Hair follicular keratinocyte (primary cell): Measurements from ENCODE around the gene DOLPP1. TPM values are rescaled to one million over a fixed set of nuclear protein-coding genes. Genes with fewer than 3 reads are reported as not detected.

Source experiments
- total RNA-seq: library from RNA; depleted of rRNA; stranded (reverse); fragments of >200 nt; gene quantifications from 2 replicates; pipeline ENCODE4 v1.2.3, GENCODE V29; 2015

Gene DOLPP1, protein sequence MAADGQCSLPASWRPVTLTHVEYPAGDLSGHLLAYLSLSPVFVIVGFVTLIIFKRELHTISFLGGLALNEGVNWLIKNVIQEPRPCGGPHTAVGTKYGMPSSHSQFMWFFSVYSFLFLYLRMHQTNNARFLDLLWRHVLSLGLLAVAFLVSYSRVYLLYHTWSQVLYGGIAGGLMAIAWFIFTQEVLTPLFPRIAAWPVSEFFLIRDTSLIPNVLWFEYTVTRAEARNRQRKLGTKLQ
- total RNA-seq: 13.0 and 20.9 TPM in 2 replicates

DNA sequence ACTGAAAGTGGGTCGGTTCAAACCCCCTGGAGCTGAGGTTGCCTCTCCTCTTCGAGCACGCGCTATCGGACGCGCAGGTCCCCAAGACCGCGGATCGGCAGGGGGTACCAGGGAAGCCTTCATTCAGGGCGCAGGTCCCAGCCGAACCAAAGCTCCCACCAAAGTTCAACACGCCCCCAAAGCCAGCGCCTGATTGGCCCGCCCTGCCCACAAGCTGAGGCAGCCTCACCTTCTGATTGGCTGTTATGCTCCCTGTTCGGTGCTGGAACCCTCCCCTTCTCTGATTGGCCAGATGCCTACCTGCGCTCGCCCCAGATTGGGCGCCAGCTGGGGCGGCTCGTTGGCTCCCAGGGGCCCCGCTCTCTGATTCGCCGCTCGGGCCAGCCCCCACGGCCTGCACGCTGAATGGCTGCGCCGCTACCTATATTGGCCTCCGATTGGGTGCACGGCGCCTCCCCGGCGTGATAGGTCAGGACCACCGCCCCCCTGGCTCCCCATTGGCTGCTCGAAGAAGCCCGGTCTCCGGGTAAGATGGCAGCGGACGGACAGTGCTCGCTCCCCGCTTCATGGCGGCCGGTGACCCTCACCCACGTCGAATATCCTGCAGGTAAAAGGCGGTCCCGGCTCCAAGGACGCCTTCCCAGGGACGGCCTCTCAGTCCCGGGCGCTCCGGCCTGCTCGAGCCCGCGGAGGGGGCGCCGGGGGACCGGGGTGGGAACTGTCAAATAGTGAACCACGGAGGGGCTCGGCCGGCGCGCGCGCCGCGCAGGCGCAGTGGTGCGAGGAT is at the start of gene DOLPP1:
Gene DOLPP1, plus strand, starts transcription at position 511 of the 787 bp plus-strand sequence. Its CDS starts 21 bp downstream, at position 532.

DNA sequence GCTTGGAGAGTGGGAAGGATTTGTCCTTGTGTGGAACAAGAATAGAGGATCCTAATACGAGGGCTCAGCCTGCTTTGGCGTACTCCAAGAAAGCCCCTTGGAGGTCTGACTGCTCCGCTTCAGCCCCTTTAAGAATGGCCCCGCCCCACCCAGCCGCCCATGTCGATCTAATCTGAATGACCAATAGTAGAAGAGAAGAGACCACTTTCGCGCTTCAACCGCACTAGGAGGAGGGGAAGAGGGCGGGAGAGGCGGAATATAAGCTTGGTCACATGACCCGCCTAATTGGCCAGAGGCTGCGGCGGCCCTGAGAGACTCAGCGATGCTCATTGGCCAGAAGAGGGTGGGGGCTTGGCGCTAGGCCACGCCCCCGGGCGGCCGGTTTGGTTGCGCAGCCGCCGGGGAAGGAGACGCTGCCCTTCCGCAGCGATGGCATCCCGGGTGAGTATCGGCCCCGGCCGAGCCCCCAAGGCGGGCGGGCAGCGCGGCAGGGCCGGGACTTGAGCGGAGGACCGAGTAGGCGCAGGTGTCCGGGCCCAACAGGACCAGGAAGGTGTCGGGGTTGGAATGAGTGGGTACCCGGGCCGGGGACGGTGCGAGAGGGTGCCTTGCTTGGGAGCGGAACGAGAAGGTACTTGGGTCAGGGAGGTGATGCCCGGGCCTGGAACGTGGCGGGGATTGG is 44.5 kb upstream of the DOLPP1 start, which contains the start of gene MIGA2:
Gene MIGA2, plus strand, starts transcription at position 386 of the 682 bp plus-strand sequence. CDS start 3,969 bp downstream, outside the sequence.

DNA sequence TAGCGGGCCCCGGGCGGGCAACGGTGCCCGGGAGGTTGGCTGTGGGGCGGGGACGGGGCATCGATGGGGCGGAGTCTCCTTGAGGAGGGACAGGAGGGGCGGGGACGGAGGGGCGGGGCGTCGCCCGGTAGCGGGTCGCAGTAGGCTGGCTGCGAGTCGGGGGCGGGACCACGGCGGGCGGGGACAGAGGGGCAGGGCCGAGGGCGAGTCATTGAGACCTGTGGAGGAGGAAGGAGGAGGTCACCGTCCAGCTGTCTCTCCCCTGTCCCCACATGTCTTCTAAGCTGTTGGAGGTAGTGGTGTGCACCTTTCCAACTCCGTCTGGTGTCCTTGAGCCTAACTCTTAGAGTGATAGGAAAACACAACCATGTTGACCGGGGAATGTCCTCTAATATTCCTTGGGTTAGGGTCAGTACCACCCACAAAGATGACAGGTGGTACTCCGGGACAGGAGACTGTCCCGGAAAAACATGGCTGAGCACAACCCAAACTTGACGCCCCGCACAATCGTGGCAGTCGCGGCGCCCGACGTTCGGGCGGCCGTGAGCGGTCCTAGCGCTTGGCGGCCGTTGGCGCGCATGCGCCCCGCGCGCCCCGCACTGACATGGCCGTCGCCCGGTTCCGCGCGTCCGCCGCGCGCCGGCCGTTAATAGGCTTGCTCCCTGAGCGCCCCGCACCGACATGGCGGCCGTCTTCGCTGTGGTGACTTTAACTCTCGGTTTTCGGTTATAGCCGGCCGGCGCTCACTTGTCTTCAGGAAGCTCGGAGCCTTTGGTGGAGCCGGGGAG is 30.0 kb downstream of the DOLPP1 start, which contains the start of the genes CRAT and PTPA:
Gene CRAT, minus strand, starts transcription at position 54 of the 788 bp plus-strand sequence. CDS start 284 bp downstream, outside the sequence.
Gene PTPA, plus strand, starts transcription at position 676 of the 788 bp plus-strand sequence. CDS start 186 bp downstream, outside the sequence.

Other genes with a start within 250 kb of the DOLPP1 start
- gene KYAT1, start 199.2 kb upstream of the DOLPP1 start, total RNA-seq: 12.5 and 19.3 TPM in 2 replicates
- gene LRRC8A, start 199.0 kb upstream of the DOLPP1 start, total RNA-seq: 126 and 152 TPM in 2 replicates
- 3.2 and 7.5 TPM in 2 replicates for gene PHYHD1, start 160.1 kb upstream of the DOLPP1 start, total RNA-seq
- 17.6 and 24.6 TPM in 2 replicates for gene DOLK, start 133.5 kb upstream of the DOLPP1 start, total RNA-seq
- 32.5 and 45.4 TPM in 2 replicates for gene NUP188, start 133.4 kb upstream of the DOLPP1 start, total RNA-seq
- 37.9 and 46.2 TPM in 2 replicates for gene SH3GLB2, start 52.8 kb upstream of the DOLPP1 start, total RNA-seq
- 15.8 and 18.7 TPM in 2 replicates for gene MIGA2, start 44.5 kb upstream of the DOLPP1 start, total RNA-seq
- gene CRAT, start 29.7 kb downstream of the DOLPP1 start, total RNA-seq: 14.1 and 32.8 TPM in 2 replicates
- gene PTPA, start 30.3 kb downstream of the DOLPP1 start, total RNA-seq: 76.2 and 97.7 TPM in 2 replicates
- 30.1 and 45.1 TPM in 2 replicates for gene IER5L, start 97.2 kb downstream of the DOLPP1 start, total RNA-seq